Activated T-cell treated with anti-CD3 and anti-CD28 coated beads, Interleukin-2, amount 50 U/mL, for 72 hours (primary cell): ENCODE measurements around the gene ATP10A. TPM values are rescaled to one million over a fixed set of nuclear protein-coding genes. Genes with fewer than 3 reads are reported as not detected.

Experiments
- ATAC-seq, 2 donors: fragments of 150-1000 bp; cut with Tn5 transposase; replicated peaks in 1 of 2; 2 replicates each; pipeline ENCODE4 v1.10.0; 2021; ENCODE audit warnings: moderate library complexity in 2 of 2, mild to moderate bottlenecking in 1 of 2
- DNase-seq, 2 donors: peaks; one replicate each; pipeline ENCODE4 v3.0.0; 2021 to 2022; ENCODE audit warnings: mixed read lengths in 1 of 2
- H3K27ac Mint-ChIP-seq: one replicate; pipeline ENCODE4 v1.8.0; 2022; ENCODE audit warnings: mild to moderate bottlenecking, moderate library complexity, mixed read lengths
- H3K27me3 Mint-ChIP-seq: one replicate; pipeline ENCODE4 v1.8.0; 2022; ENCODE audit warnings: low read depth, mixed read lengths
- H3K36me3 Mint-ChIP-seq, 2 donors: one replicate each; pipeline ENCODE4 v1.8.0; 2022; ENCODE audit warnings: mixed read lengths in 2 of 2, mild to moderate bottlenecking in 1 of 2; ENCODE audit not compliant: insufficient read depth in 2 of 2
- H3K4me1 Mint-ChIP-seq: one replicate; pipeline ENCODE4 v1.8.0; 2022; ENCODE audit warnings: low read depth, mixed read lengths
- H3K4me3 Mint-ChIP-seq, 2 donors: one replicate each; pipeline ENCODE4 v1.8.0; 2022; ENCODE audit warnings: mild to moderate bottlenecking in 2 of 2, mixed read lengths in 2 of 2, moderate library complexity in 2 of 2
- H3K9me3 Mint-ChIP-seq, 2 donors: one replicate each; pipeline ENCODE4 v1.8.0; 2022; ENCODE audit warnings: mixed read lengths in 2 of 2
- total RNA-seq, 2 donors: library from RNA; stranded (reverse); gene quantifications; one replicate each; pipeline ENCODE4 v1.2.3, GENCODE V29; 2022

The ATP10A gene
- total RNA-seq, 2 donors from 2014 or later, result 21.9 to 25.6 TPM

- no peaks in the 10 kb centered on the region for H3K27me3 Mint-ChIP-seq
- H3K36me3 Mint-ChIP-seq, result peaks cover 0 to 10% of the 10 kb centered on the region in 2 donors
- H3K4me1 Mint-ChIP-seq, result peaks cover 93% of the 10 kb centered on the region
- peak overlapping the region; percentile 40 for H3K27ac Mint-ChIP-seq
- DNase-seq (no peak), ATAC-seq (no peak)
- H3K9me3 Mint-ChIP-seq, result no peaks in the 10 kb centered on the region
- H3K4me3 Mint-ChIP-seq, result peak overlapping the region; percentile 15 to 35
These were observed 14.8 kb downstream of the ATP10A start for GRCh38 chr15:25848325-25848724.

- ATAC-seq, result no peak
- peaks cover 0 to 10% of the 10 kb centered on the region in 2 donors for H3K36me3 Mint-ChIP-seq
- H3K27me3 Mint-ChIP-seq, result no peaks in the 10 kb centered on the region
- peaks cover 86% of the 10 kb centered on the region for H3K4me1 Mint-ChIP-seq
- H3K27ac Mint-ChIP-seq, result peak overlapping the region; percentile 91
- no peaks in the 10 kb centered on the region for H3K9me3 Mint-ChIP-seq
- no peak for DNase-seq
- peak overlapping the region; percentile 66 to 69 for H3K4me3 Mint-ChIP-seq
These were observed 16.1 kb downstream of the ATP10A start for GRCh38 chr15:25847051-25847450.

- peak; percentile 60 to 69 for DNase-seq
- Mint-ChIP-seq H3K9me3 (no peaks in the 10 kb centered on the region), H3K36me3 (peaks cover 0 to 10% of the 10 kb centered on the region in 2 donors), H3K4me3 (peak overlapping the region; percentile 4 to 21), H3K27me3 (no peaks in the 10 kb centered on the region), H3K27ac (peak overlapping the region; percentile 1), H3K4me1 (peaks cover 86% of the 10 kb centered on the region)
- peak; percentile 39 to 47 for ATAC-seq
These were observed 16.8 kb downstream of the ATP10A start for GRCh38 chr15:25846377-25846776.

- H3K27me3 Mint-ChIP-seq, result no peaks in the 10 kb centered on the region
These were observed 18.0 kb downstream of the ATP10A start for GRCh38 chr15:25844981-25845680.

GRCh38 chr15:25844542-25844941, 18.6 kb downstream of the ATP10A start:
- Mint-ChIP-seq H3K4me1 (peaks cover 84% of the 10 kb centered on the region), H3K4me3 (no peak overlapping the region), H3K27me3 (no peaks in the 10 kb centered on the region), H3K27ac (peak overlapping the region; percentile 52), H3K9me3 (no peaks in the 10 kb centered on the region), H3K36me3 (peaks cover 0 to 10% of the 10 kb centered on the region in 2 donors)
- ATAC-seq (no peak), DNase-seq (no peak)

More at GRCh38 chr15:25844981-25845680, 18.0 kb downstream of the ATP10A start:
- Mint-ChIP-seq H3K9me3 (no peaks in the 10 kb centered on the region), H3K27ac (peak overlapping the region; percentile 52), H3K4me3 (peak overlapping the region; percentile 24 to 64), H3K4me1 (peaks cover 84% of the 10 kb centered on the region), H3K36me3 (peaks cover 0 to 10% of the 10 kb centered on the region in 2 donors)
- DNase-seq (no peak), ATAC-seq (no peak)

GRCh38 chr15:25844076-25844475, 19.1 kb downstream of the ATP10A start:
- ATAC-seq (no peak), DNase-seq (no peak)
- peaks cover 0 to 10% of the 10 kb centered on the region in 2 donors for H3K36me3 Mint-ChIP-seq
- H3K4me3 Mint-ChIP-seq, result no peak overlapping the region
- no peaks in the 10 kb centered on the region for H3K27me3 Mint-ChIP-seq
- peaks cover 84% of the 10 kb centered on the region for H3K4me1 Mint-ChIP-seq
- H3K9me3 Mint-ChIP-seq, result no peaks in the 10 kb centered on the region
- peak overlapping the region; percentile 22 for H3K27ac Mint-ChIP-seq

GRCh38 chr15:25839638-25840156, 23.4 kb downstream of the ATP10A start:
- ATAC-seq (no peak), DNase-seq (no peak)
- no peak overlapping the region for H3K27ac Mint-ChIP-seq
- no peaks in the 10 kb centered on the region for H3K27me3 Mint-ChIP-seq
- peak overlapping the region in 1 of 2 donors; percentile 40 for H3K4me3 Mint-ChIP-seq
- H3K4me1 Mint-ChIP-seq, result peaks cover 62% of the 10 kb centered on the region
- no peaks in the 10 kb centered on the region for H3K9me3 Mint-ChIP-seq
- H3K36me3 Mint-ChIP-seq, result peaks cover 0 to 8% of the 10 kb centered on the region in 2 donors

GRCh38 chr15:25838871-25839195, 24.3 kb downstream of the ATP10A start:
- Mint-ChIP-seq H3K27me3 (no peaks in the 10 kb centered on the region), H3K27ac (no peak overlapping the region), H3K4me1 (peaks cover 65% of the 10 kb centered on the region), H3K4me3 (peak overlapping the region in 1 of 2 donors; percentile 28), H3K36me3 (peaks cover 0 to 8% of the 10 kb centered on the region in 2 donors), H3K9me3 (no peaks in the 10 kb centered on the region)
- ATAC-seq (peak in 1 of 2 donors; percentile 4), DNase-seq (no peak)

GRCh38 chr15:25838191-25838870, 24.8 kb downstream of the ATP10A start:
- peak; percentile 80 to 88 for ATAC-seq
- no peak overlapping the region for H3K27ac Mint-ChIP-seq

GRCh38 chr15:25832158-25832557, 31.0 kb downstream of the ATP10A start:
- peak in 1 of 2 donors; percentile 27 for DNase-seq
- peak overlapping the region; percentile 70 for H3K4me3 Mint-ChIP-seq
- peak; percentile 85 to 95 for ATAC-seq
- peaks cover 4 to 18% of the 10 kb centered on the region in 2 donors for H3K36me3 Mint-ChIP-seq
- peaks cover 29% of the 10 kb centered on the region for H3K4me1 Mint-ChIP-seq
- no peaks in the 10 kb centered on the region for H3K27me3 Mint-ChIP-seq
- H3K27ac Mint-ChIP-seq, result peak overlapping the region; percentile 71
- no peaks in the 10 kb centered on the region for H3K9me3 Mint-ChIP-seq

More at GRCh38 chr15:25838191-25838870, 24.8 kb downstream of the ATP10A start:
- Mint-ChIP-seq H3K9me3 (no peaks in the 10 kb centered on the region), H3K36me3 (peaks cover 0 to 5% of the 10 kb centered on the region in 2 donors), H3K27me3 (no peaks in the 10 kb centered on the region), H3K4me3 (no peak overlapping the region), H3K4me1 (peaks cover 65% of the 10 kb centered on the region)
- DNase-seq, result peak in 1 of 2 donors; percentile 26

- no peaks in the 10 kb centered on the region for H3K27me3 Mint-ChIP-seq
- ATAC-seq (no peak), DNase-seq (no peak)
- no peak overlapping the region for H3K27ac Mint-ChIP-seq
- peaks cover 35% of the 10 kb centered on the region for H3K4me1 Mint-ChIP-seq
- H3K4me3 Mint-ChIP-seq, result no peak overlapping the region
- peaks cover 5 to 6% of the 10 kb centered on the region in 2 donors for H3K9me3 Mint-ChIP-seq
- H3K36me3 Mint-ChIP-seq, result peaks cover 7 to 25% of the 10 kb centered on the region in 2 donors
These were observed 32.2 kb downstream of the ATP10A start for GRCh38 chr15:25830844-25831451.

GRCh38 chr15:25829073-25829472, 34.1 kb downstream of the ATP10A start:
- Mint-ChIP-seq H3K4me3 (no peak overlapping the region), H3K9me3 (peaks cover 6 to 11% of the 10 kb centered on the region in 2 donors), H3K4me1 (peaks cover 46% of the 10 kb centered on the region), H3K36me3 (peaks cover 14 to 35% of the 10 kb centered on the region in 2 donors), H3K27ac (no peak overlapping the region), H3K27me3 (no peaks in the 10 kb centered on the region)
- no peak for DNase-seq
- ATAC-seq, result no peak

- Mint-ChIP-seq H3K36me3 (peaks cover 14 to 35% of the 10 kb centered on the region in 2 donors), H3K4me1 (peaks cover 49% of the 10 kb centered on the region), H3K27me3 (no peaks in the 10 kb centered on the region), H3K4me3 (no peak overlapping the region), H3K9me3 (peaks cover 6 to 11% of the 10 kb centered on the region in 2 donors), H3K27ac (no peak overlapping the region)
- no peak for DNase-seq
- no peak for ATAC-seq
These were observed 37.9 kb downstream of the ATP10A start for GRCh38 chr15:25825207-25825606.
